PC-9 (cell line): Measurements from ENCODE around the gene IGFLR1. TPM values are rescaled to one million over a fixed set of nuclear protein-coding genes. Genes with fewer than 3 reads are reported as not detected.

Source experiments
- BruUV-seq: library from RNA; stranded (reverse); fragments of 400-500 nt; replicated peaks from 2 replicates; lab custom pipeline; 2021; lab: Mats Ljungman, UMichigan
- CTCF ChIA-PET: fragments of 300-600 bp; sonication (Branson Sonifier 250); formaldehyde crosslinking; loops from one replicate; lab custom pipeline; 2022; ENCODE audit warnings: antibody characterized with exemption; lab: Charles Lee
- POLR2A ChIA-PET: fragments of 300-600 bp; sonication (Branson Sonifier 250); formaldehyde crosslinking; loops from one replicate; lab custom pipeline; 2022; ENCODE audit warnings: antibody characterized with exemption; ENCODE audit not compliant: unreplicated experiment; lab: Charles Lee
- DNase-seq, 2 experiments: peaks; one replicate each; pipeline versions ENCODE4 v3.0.0 to v3.0.0-alpha.2; 2015 to 2022; ENCODE audit warnings: mixed read lengths in 1 of 2
- H2AFZ ChIP-seq: fragments of 200-600 bp; sonication (generic); 2 replicates; pipeline ENCODE4 v1.8.1; 2017; ENCODE audit warnings: antibody characterized with exemption
- H3F3A ChIP-seq: fragments of 200-600 bp; sonication (generic); 2 replicates; pipeline ENCODE4 v1.8.1; 2017; ENCODE audit warnings: antibody characterized with exemption, mild to moderate bottlenecking, low read depth; ENCODE audit not compliant: insufficient read depth
- H3K27ac ChIP-seq: fragments of 200-600 bp; sonication (generic); 2 replicates; pipeline ENCODE4 v1.6.1; 2016; ENCODE audit warnings: mixed run types
- H3K27me3 ChIP-seq: fragments of 200-600 bp; sonication (generic); 2 replicates; pipeline ENCODE4 v1.6.1; 2016; ENCODE audit warnings: low read depth, mixed run types; ENCODE audit not compliant: insufficient read depth
- H3K36me3 ChIP-seq: fragments of 200-600 bp; sonication (generic); 2 replicates; pipeline ENCODE4 v1.6.1; 2016; ENCODE audit warnings: low read depth, mixed run types
- H3K4me1 ChIP-seq: fragments of 200-600 bp; sonication (generic); replicated peaks from 2 replicates; pipeline ENCODE4 v1.6.1; 2016; ENCODE audit warnings: mixed run types; ENCODE audit not compliant: insufficient read depth
- H3K4me2 ChIP-seq: fragments of 200-600 bp; sonication (generic); 2 replicates; pipeline ENCODE4 v1.6.1; 2017; ENCODE audit warnings: mixed run types
- H3K4me3 ChIP-seq: fragments of 200-600 bp; sonication (generic); 2 replicates; pipeline ENCODE4 v1.6.1; 2016; ENCODE audit warnings: mixed run types
- H3K79me2 ChIP-seq: fragments of 200-600 bp; sonication (generic); 2 replicates; pipeline ENCODE4 v1.6.1; 2017; ENCODE audit warnings: low read depth, mixed run types
- H3K9me2 ChIP-seq: fragments of 200-600 bp; sonication (generic); 2 replicates; pipeline ENCODE4 v1.8.1; 2017; ENCODE audit warnings: mild to moderate bottlenecking; ENCODE audit not compliant: insufficient read depth
- H3K9me3 ChIP-seq: fragments of 200-600 bp; sonication (generic); 2 replicates; pipeline ENCODE4 v1.8.1; 2016; ENCODE audit warnings: low read depth; ENCODE audit not compliant: insufficient read depth
- H4K20me1 ChIP-seq: fragments of 200-600 bp; sonication (generic); 2 replicates; pipeline ENCODE4 v1.8.1; 2017; ENCODE audit not compliant: insufficient read depth
- CTCF ChIP-seq: fragments of 200-600 bp; sonication (generic); conservative IDR thresholded peaks from 2 replicates; pipeline ENCODE4 v1.6.1; 2017; ENCODE audit warnings: mixed run types, antibody characterized with exemption, mild to moderate bottlenecking, moderate library complexity
- EZH2 ChIP-seq: fragments of 200-600 bp; sonication (generic); IDR thresholded peaks from 2 replicates; pipeline ENCODE4 v1.8.0; 2017; ENCODE audit warnings: antibody characterized with exemption, low read depth
- intact Hi-C: fragments of 100-400 bp; cut with micrococcal nuclease; formaldehyde crosslinking; loops from one replicate; pipeline ENCODE4 v1.10.0; 2022; ENCODE audit not compliant: unreplicated experiment
- total RNA-seq: library from RNA; stranded (reverse); gene quantifications from 2 replicates; pipeline ENCODE4 v1.2.3, GENCODE V29; 2021

The IGFLR1 gene
- total RNA-seq, 1 experiment from 2014 or later = 9.7 TPM

DNA sequence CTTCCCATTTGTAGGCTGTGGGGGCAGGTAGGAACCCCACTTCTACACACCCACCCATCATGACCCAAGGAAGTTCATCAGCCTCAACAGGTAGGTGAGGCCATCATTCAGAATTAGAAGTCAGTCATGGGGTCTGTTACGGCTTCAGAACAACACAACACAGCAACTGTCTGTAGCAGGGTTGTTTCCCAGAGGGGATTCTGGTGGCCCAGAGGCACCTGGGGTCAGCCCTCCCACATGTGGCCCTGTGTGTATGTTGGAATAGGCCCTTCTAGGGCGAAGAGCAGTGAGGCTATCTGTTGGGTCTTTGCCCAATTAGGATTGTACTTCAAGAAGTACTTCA lies 3.4 kb downstream of the IGFLR1 start:
- BruUV-seq = no TSS peak

GRCh38 chr19:35738021-35738886 lies 4.0 kb downstream of the IGFLR1 start:
- Histone ChIP-seq H3K9me3 (no peaks in the 10 kb centered on the region), H3K27ac (no peak overlapping the region), H3K9me2 (no peaks in the 10 kb centered on the region), H2AFZ (no peak overlapping the region), H3K4me2 (no peak overlapping the region), H3K4me1 (0 out of 2 replicates have a peak, but pooled peaks cover 5% of the 10 kb centered on the region), H3K36me3 (no peaks in the 10 kb centered on the region), H3K79me2 (no peaks in the 10 kb centered on the region), H3K4me3 (no peak overlapping the region), H3F3A (peaks cover 16% of the 10 kb centered on the region; the same call in 1 of the 2 replicates), H3K27me3 (no peaks in the 10 kb centered on the region), H4K20me1 (no peaks in the 10 kb centered on the region)
- CTCF ChIA-PET = interaction anchor here (0.5 kb wide), 1 partner anchor 46 kb away, joined by 9 read pairs; no protein-coding TSS in a partner anchor
- POLR2A ChIA-PET = no interaction called here
- TF ChIP-seq CTCF (no peak), EZH2 (no peak)
- DNase-seq = no peak
- intact Hi-C loops = no loop called here
- BruUV-seq = no TSS peak

More for the DNA sequence above, 3.4 kb downstream of the IGFLR1 start:
- no peak for TF ChIP-seq CTCF
- TF ChIP-seq EZH2 = no peak
- 0 out of 2 replicates have a peak, but pooled peaks cover 5% of the 10 kb centered on the region for H3K4me1 ChIP-seq
- no peak for DNase-seq
- ChIA-PET CTCF (no interaction called here), POLR2A (no interaction called here)
- H3K27me3 ChIP-seq = no peaks in the 10 kb centered on the region
- no peaks in the 10 kb centered on the region for H3K79me2 ChIP-seq
- no peaks in the 10 kb centered on the region for H3K9me3 ChIP-seq
- H3F3A ChIP-seq = peaks cover 16% of the 10 kb centered on the region; the same call in 1 of the 2 replicates
- H3K4me2 ChIP-seq = no peak overlapping the region
- intact Hi-C loops = no loop called here
- H3K4me3 ChIP-seq = no peak overlapping the region
- H2AFZ ChIP-seq = no peak overlapping the region
- no peaks in the 10 kb centered on the region for H3K9me2 ChIP-seq
- H3K27ac ChIP-seq = no peak overlapping the region
- H3K36me3 ChIP-seq = no peaks in the 10 kb centered on the region
- no peaks in the 10 kb centered on the region for H4K20me1 ChIP-seq

- Histone ChIP-seq H3K9me3 (no peaks in the 10 kb centered on the region), H3K4me2 (no peak overlapping the region), H3K27me3 (no peaks in the 10 kb centered on the region), H3F3A (peaks cover 16% of the 10 kb centered on the region; the same call in 1 of the 2 replicates), H4K20me1 (no peaks in the 10 kb centered on the region), H3K36me3 (no peaks in the 10 kb centered on the region), H3K4me1 (0 out of 2 replicates have a peak, but pooled peaks cover 5% of the 10 kb centered on the region), H3K4me3 (no peak overlapping the region), H2AFZ (no peak overlapping the region), H3K9me2 (no peaks in the 10 kb centered on the region), H3K79me2 (no peaks in the 10 kb centered on the region), H3K27ac (no peak overlapping the region)
- no peak for DNase-seq
- intact Hi-C loops = no loop called here
- TF ChIP-seq CTCF (peak; percentile 47; the same call in 1 of the 2 replicates), EZH2 (no peak)
- CTCF ChIA-PET = no interaction called here
- BruUV-seq = no TSS peak
- POLR2A ChIA-PET = interaction anchor here (0.6 kb wide), 1 partner anchor 72 kb away, joined by 6 read pairs; no protein-coding TSS in a partner anchor
Measured at GRCh38 chr19:35736913-35737886, 5.1 kb downstream of the IGFLR1 start.
